Mesenteric fat pad (tissue), 1 donor: ENCODE results near the gene ZNF669. TPM values are rescaled to one million over a fixed set of nuclear protein-coding genes. Genes with fewer than 3 reads are reported as not detected.

Experiments
- DNase-seq: peaks from one replicate; pipeline ENCODE4 v3.0.0-alpha.2; 2020; ENCODE audit warnings: low spot score
- total RNA-seq: library from RNA; stranded (reverse); fragmentation: NEBNext Ultra II Directional; extraction: Animal tissue kit (Norgen Biotek cat#: 25700); gene quantifications from one replicate; pipeline ENCODE4 v1.2.1, GENCODE V29; 2021
- donor health status: DM: yes; HTN: yes; CAD: no.

The ZNF669 gene
- total RNA-seq, 1 donor from 2014 or later = 7.7 TPM

DNA sequence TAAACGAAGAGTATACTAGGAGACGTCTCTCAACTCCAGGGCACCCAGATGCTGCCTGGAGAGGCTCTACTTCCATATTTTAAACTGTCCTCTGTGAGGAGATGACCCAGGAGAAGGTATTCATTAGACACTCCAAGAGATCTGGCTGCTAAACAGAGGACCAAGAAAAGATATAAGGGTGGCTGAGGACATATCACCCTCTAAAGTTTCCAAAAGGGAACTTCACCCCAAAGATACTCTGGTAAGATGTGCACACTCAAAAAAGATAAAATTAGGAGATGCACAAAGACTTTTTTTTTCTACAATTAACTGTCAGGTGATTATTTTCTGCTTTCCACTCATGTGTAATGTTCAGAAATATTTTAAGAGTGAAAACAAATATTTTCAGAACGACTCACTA, 26.9 kb downstream of the ZNF669 start:
- no peak for DNase-seq

DNA sequence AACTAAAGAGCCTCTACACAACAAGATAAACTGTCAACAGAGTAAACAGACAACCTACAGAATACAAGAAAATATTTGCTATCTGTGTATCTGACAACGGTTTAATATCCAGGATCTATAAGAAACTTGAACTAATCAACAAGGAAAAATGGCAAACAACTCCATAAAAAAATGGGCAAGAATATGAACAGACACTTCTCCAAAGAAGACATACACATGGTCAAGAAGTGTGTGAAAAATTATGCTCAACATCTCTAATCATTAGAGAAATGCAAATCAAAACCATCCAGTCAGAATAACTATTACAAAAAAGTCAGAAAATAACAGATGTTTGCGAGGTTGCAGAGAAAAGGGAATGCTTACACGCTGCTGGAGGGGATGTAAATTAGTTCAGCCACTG, 33.5 kb downstream of the ZNF669 start:
- DNase-seq = no peak

DNA sequence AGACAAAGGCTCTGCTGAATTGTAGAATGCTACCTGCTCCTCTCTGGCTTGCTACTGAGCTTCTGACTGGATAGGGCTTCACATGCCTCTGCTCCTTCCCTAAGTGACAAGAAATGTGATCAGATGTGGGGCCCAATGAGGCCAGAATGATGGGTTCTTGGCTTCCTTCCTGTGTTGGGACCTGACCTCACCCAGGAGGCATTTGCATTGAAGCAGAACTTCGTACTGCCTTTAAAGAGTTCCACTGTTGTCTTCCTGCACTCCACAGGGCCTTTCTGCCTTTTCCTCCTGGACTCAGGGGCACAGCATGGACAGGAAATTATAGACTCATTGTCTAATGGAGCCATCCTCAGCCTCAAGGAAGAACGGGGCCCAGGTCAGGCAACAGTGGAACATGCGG, 39.9 kb downstream of the ZNF669 start:
- no peak for DNase-seq

DNA sequence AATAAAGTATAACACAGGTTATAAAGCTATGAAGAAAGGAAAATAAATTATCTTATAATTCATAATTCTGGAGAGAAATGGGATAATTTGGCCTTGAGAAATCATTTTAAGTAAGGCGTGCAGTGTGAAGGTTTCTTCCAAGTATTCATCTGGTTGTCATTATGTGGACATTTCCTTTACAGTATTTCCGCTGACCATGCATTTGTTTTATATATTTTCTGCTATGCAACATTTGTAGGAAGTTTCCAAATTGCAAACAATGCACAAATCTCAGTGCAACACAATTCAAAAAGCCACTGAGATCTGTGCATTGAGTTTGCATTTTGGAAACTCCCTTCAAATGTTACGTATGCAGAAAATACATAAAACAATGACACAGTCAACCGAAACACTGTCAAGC, 43.4 kb downstream of the ZNF669 start:
- no peak for DNase-seq

DNA sequence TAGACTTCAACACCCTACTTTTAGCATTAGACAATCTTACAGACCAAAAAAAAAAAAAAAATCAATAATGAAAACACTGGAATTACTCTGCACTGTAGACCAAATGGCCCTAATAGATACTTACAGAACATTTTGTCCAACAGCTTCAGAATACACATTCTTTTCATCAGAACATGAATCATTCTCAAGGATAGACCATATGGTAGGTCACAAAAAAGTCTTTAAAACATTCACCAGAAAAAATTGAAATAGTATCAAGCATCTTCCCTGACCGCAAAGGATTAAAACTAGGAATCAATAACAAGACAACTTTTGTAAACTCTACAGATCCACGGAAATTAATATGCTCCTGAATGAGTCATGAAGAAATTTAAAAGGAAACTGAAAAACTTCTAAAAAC, 48.1 kb downstream of the ZNF669 start:
- no peak for DNase-seq

DNA sequence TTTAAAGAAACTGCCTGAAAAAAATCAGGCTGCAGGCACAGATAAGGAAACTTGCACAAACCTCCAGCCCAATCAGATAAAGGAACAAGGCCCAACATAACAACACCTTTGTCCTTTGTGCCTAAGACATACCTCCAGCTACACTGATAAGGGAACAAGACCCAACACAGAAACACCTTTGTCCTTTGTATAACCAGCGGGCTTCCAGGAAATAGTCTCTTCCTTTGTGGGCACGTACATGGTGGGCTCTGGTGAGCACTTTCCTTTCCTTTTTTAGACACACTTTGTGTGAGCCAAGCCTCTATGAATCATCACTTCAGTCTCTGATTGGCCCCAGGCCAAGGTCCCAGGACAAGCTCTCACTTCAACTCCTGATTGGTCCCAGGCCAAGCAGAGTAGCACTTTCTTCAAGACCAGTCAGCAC, 49.2 kb downstream of the ZNF669 start:
- no peak for DNase-seq

Other genes starting within 250 kb of the ZNF669 start
- gene AHCTF1, start 172.4 kb downstream of the ZNF669 start, total RNA-seq = 38.8 TPM
- not detected for gene ZNF695, start 96.3 kb downstream of the ZNF669 start, total RNA-seq
- 2.8 TPM for gene ZNF670, start 25.5 kb downstream of the ZNF669 start, total RNA-seq
- 17.7 TPM for gene ZNF124, start 67.7 kb upstream of the ZNF669 start, total RNA-seq
- not detected for gene VN1R5, start 151.7 kb upstream of the ZNF669 start, total RNA-seq
- gene ZNF496, start 227.5 kb upstream of the ZNF669 start, total RNA-seq = 14.4 TPM